Measurements from ENCODE around the gene RIMS4.

DNA sequence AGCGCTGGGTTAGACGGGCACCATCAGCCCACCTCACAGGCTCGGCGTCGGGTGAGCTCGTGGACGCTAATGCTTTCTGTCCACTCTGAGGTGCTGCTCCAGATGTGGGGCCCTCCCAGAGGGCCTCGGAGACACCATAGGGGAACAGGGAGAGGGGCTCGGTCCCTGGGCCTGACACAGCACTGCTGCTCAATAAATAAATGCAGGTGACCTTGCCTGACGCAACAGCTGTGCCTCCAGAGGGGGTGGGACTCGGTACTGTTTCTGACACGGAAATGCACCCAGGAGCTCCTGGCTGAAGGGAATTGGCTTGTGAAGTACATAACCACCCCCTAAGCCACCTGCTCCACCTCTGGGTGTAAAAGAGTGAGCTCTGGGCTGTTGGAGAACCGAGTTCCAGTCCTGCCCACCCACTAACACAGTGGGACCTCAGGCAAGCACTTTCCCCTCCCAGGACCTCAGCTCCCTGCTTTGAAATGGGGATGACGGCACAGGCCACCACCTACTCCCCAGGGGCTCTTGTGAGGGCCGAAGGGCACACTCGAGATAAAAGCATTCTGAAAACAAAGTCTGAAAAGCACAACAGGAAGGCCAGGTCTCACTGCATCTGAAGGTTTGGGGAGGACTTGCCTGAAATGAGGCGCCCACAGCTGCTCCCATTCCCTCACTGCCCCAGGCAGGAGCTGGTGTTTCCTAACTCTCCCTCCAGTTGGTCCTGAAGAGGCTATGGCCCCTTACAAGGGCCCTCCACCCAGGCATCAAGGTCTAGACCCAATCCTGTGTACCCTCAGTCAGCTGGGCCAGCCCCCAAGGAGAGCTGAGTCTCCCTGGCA, 58.0 kb downstream of the RIMS4 start:
- TF ChIP-seq EZH2 (IDR thresholded peaks at IDR 0.05; ENCODE audit: borderline replicate concordance, low read depth, low read length, severe bottlenecking), result no peak
- TF ChIP-seq, protein P1, sequence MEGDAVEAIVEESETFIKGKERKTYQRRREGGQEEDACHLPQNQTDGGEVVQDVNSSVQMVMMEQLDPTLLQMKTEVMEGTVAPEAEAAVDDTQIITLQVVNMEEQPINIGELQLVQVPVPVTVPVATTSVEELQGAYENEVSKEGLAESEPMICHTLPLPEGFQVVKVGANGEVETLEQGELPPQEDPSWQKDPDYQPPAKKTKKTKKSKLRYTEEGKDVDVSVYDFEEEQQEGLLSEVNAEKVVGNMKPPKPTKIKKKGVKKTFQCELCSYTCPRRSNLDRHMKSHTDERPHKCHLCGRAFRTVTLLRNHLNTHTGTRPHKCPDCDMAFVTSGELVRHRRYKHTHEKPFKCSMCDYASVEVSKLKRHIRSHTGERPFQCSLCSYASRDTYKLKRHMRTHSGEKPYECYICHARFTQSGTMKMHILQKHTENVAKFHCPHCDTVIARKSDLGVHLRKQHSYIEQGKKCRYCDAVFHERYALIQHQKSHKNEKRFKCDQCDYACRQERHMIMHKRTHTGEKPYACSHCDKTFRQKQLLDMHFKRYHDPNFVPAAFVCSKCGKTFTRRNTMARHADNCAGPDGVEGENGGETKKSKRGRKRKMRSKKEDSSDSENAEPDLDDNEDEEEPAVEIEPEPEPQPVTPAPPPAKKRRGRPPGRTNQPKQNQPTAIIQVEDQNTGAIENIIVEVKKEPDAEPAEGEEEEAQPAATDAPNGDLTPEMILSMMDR (IDR thresholded peaks at IDR 0.05; ENCODE audit: borderline replicate concordance, extremely low read depth, low read length, poor library complexity, severe bottlenecking), result no peak

All from DND-41 (cell line).